HG03280 (cell line): ENCODE data around the gene DYNLT5.

Experiments used
- ATAC-seq: cut with Tn5 transposase; IDR thresholded peaks from one replicate; pipeline ENCODE4 v1.9.1; 2021; ENCODE audit warnings: mild to moderate bottlenecking, moderate library complexity; ENCODE audit not compliant: unreplicated experiment

DYNLT5 gene

GRCh38 chr1:66747501-66747900 is 4.8 kb upstream of the DYNLT5 start:
- ATAC-seq, result no peak

GRCh38 chr1:66750577-66750976 is 1.7 kb upstream of the DYNLT5 start:
- ATAC-seq, result no peak

- no peak for ATAC-seq
These were observed 1.1 kb upstream of the DYNLT5 start for GRCh38 chr1:66751160-66751559.

- ATAC-seq, result no peak
These were observed 562 bp downstream of the DYNLT5 start for GRCh38 chr1:66752671-66753371.

GRCh38 chr1:66757722-66758240 is 5.5 kb downstream of the DYNLT5 start:
- ATAC-seq, result peak; percentile 32

GRCh38 chr1:66758241-66758755 is 6.0 kb downstream of the DYNLT5 start:
- ATAC-seq, result peak; percentile 100

- no peak for ATAC-seq
These were observed 8.2 kb downstream of the DYNLT5 start for GRCh38 chr1:66760506-66760905.

GRCh38 chr1:66761221-66761620 is 9.0 kb downstream of the DYNLT5 start:
- no peak for ATAC-seq

GRCh38 chr1:66764994-66765578 is 12.8 kb downstream of the DYNLT5 start:
- peak; percentile 73 for ATAC-seq

- no peak for ATAC-seq
These were observed 15.4 kb downstream of the DYNLT5 start for GRCh38 chr1:66767626-66768025.

GRCh38 chr1:66768965-66769364 is 16.7 kb downstream of the DYNLT5 start:
- ATAC-seq, result no peak

- ATAC-seq, result no peak
These were observed 17.4 kb downstream of the DYNLT5 start for GRCh38 chr1:66769512-66770229.

- no peak for ATAC-seq
These were observed 18.0 kb downstream of the DYNLT5 start for GRCh38 chr1:66770240-66770639.

GRCh38 chr1:66770694-66771093 is 18.4 kb downstream of the DYNLT5 start:
- no peak for ATAC-seq

GRCh38 chr1:66773227-66773626 is 21.0 kb downstream of the DYNLT5 start:
- no peak for ATAC-seq

- no peak for ATAC-seq
These were observed 22.2 kb downstream of the DYNLT5 start for GRCh38 chr1:66774438-66774837.

- no peak for ATAC-seq
These were observed 23.4 kb downstream of the DYNLT5 start for GRCh38 chr1:66775646-66776045.

- no peak for ATAC-seq
These were observed 25.6 kb downstream of the DYNLT5 start for GRCh38 chr1:66777831-66778230.

GRCh38 chr1:66778266-66778665 is 26.0 kb downstream of the DYNLT5 start:
- no peak for ATAC-seq

GRCh38 chr1:66778969-66779368 is 26.7 kb downstream of the DYNLT5 start:
- ATAC-seq, result no peak

- no peak for ATAC-seq
These were observed 27.3 kb downstream of the DYNLT5 start for GRCh38 chr1:66779475-66780078.
